ENCODE data around the gene CNTNAP2.

CNTNAP2 gene

DNA sequence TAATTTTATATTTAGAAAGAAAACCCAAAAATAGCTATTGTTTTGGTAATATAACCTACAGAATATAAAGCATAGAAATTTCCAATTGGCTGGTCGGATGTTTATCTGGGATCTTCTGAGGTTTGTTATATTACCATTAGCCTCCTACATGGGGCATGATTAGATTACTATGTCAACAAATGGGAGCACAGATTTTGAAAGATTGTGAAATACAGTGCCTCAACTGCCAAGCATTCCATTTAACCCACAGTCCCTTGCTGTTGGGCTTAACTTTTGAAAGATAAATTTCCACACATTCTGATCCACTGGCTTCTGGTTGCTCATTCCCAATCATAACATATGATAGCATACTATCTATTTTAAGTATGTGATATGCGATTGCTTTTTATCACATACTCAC is 2018.5 kb downstream of the CNTNAP2 start:
- no peak for DNase-seq

DNA sequence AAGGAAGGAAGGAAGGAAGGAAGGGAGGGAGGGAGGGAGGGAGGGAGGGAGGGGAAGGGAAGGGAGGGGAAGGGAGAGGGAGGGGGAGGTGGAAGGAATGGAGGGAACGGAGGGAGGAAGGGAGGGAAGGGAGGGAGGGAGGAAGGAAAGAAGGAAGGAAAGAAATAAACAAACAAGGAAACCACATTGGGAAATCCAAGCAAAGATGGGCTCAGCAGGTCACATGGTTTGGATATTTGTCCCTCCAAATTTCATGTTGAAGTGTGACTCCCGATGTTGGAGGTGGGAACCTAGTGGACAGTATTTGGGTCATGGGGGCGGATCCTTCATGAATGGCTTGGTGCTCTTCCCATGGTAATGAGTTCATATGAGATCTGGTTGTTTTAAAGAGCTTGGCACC is 2019.4 kb downstream of the CNTNAP2 start:
- no peak for DNase-seq

DNA sequence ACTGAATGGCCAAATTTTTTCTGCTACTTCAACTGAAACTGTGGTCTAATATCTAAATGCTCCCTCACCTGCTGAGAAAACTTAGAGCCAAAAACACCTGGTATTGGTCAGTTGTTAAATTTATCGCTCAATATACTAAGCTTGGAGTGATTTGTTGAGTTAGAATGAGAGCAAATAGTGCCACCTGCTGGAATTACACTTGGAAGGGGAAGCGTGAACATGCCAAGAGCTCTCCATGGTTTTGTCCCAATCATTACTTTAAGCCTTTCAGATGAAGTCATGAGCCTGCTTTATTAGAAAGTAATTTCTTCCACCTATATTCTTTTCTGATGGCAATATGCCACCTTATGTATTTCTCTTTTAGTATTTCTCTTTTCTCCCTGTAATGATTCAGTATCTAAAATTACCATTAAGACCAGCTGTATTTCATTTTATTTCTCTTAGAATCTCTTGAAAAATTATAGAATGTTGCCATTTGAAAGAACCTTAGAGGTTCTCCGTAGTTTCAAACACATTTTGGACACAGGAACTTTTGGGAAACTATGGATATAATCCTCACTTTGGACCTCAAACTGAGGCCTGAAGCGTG is 2026.2 kb downstream of the CNTNAP2 start:
- DNase-seq: no peak

DNA sequence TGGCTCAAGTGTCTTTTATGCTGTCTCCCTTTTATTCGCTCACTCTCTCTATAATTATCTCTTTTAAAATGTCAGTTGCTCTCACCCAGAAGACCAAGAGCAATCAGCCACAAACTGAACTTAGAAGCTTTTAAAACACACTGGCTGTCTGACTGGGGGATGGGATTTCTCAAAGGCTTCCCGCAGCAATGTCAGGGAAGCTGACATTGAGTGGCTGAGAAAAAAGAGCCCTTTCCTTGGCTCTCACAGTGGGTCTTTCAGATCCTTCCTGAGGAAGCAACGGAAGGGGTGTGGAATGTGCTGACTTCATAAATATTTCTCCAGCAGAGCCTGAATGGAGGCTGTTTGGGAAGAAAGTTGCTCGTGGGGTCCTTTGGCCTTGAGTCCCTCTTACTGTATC is 2028.2 kb downstream of the CNTNAP2 start:
- DNase-seq: peak; percentile 68

DNA sequence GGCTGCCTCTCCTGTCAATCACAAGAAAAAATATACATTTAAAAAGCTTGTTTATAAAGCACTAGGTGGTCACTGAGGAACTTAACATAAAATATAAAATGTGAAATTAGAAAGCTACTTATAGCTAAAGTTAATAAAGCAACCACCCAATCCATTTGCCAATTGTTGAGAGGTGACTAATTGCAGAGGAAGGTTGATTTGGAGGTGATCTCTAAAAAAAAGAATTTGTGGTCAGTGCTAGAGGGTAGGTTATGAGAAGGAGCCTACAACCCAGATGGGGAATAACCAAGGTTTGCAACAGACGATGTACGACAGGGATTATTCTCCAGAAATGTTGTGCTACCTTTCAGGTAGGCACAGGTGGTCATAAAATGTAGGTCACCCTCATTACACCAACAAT is 2029.7 kb downstream of the CNTNAP2 start:
- no peak for DNase-seq

DNA sequence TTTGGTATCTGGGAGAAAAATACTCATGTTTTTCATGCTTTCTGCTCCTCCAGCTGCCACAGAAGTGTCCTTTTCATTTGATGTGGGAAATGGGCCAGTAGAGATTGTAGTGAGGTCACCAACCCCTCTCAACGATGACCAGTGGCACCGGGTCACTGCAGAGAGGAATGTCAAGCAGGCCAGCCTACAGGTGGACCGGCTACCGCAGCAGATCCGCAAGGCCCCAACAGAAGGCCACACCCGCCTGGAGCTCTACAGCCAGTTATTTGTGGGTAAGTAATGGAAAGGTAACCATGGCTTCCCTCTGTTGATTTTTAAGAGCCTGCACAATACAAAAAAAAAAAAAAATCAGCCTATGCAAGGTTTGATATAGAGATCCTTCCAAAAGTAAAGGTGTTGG is 2030.8 kb downstream of the CNTNAP2 start:
- DNase-seq: no peak

DNA sequence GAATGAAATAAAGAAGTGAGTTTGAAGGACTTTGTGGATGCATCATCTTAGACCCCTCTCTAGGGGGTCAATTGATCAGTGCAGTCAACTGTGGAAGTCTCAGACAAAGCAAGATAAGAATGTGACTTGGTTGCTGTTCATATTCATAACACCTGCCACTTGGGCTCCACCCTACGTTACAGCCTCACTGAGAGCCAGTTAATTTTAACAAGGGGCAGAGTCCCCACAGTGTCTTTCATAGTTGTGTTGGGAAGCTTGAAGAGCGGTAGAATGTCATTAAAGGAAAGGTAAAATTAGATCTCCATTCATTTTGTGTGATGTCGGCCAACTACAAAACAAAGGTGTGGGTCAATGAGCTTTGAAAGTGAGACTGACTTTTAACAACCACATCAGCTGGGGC is 2031.9 kb downstream of the CNTNAP2 start:
- DNase-seq: no peak

DNA sequence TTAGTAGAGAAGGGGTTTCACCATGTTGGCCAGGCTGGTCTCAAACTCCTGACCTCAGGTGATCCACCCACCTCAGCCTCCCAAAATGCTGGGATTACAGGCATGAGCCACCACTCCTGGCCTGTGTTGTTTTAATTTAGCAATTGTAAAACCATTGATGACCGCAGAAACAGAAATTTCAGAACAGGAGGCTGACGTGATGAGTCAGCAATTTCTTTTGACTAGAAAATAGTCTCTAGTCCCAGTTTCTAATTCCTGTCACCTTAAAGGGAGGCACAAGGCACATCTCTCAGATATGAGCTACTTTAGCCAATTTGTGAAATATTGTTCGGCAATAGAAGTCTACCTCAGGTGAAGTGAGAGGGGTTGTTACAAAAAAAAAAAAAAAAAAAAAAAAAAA is 2033.1 kb downstream of the CNTNAP2 start:
- DNase-seq: no peak

DNA sequence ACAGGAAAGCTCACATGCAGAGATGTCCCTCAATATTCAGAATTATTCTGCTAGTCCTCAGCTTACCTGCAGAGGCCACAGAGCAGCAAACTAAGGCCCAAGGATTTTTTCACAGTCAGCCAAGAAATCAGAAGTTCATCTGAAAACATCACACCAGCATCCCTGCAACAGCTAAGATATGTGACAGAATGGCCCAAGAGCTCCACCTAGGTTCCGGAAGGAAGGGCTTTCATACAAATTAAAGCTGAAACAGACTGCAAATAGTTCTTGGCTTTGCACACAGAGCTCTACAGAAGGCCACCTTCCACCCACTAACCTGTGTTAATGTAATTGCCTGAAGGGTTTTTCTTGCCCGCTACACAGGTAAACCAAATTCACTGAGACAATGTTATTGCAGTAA is 2035.2 kb downstream of the CNTNAP2 start:
- DNase-seq: no peak

DNA sequence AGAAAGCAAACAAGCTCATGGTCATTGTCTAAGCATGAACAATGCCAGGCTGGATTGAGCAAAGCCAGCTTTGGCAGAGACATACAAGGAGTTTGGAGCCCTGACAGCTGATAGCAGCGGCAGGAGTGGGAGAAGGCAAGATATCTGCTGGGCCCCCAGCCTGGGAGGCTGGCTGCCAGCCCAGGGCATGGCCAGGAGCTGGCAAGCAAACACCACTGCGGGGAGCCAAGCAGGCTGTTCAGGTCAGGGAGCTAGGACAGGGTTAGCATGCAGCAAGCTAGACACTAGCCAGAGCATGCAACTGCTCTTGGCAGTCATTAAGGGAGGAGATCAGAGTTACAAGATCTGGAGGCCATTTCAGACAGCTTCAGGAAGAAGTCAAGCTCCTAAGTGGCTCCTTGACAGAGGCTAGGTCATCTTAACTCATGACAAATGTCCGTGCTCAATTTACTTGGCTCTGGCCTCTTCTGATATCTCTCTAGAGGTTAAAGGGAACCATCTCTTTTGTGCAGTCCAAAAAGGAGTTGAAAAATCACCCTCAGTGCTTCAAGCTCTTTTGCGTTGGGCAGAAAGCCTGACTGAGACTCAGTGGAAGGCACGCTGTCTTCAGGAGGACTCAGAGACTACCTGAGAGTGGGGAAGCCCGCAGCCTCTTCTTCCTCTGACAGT is 2037.1 kb downstream of the CNTNAP2 start:
- DNase-seq: peak; percentile 50

DNA sequence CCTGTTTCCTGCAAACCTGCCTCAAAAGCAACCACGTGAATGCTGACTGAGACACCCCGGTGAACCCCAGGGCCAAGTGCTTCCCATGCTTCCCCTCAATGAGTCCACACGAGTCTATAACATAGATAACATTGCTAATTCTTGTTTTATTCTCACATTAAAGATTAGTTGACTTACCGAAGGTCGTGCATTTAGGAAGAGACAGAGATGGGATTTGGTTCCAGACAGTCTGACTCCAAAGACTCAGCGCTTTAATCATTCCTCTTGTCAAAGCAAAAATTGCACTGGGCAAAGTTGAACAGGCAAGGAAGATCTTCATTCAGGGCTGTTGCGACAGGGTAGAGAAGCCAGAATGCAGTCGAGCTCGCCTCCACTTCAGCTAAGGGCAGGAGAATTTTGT is 2038.4 kb downstream of the CNTNAP2 start:
- DNase-seq: no peak

DNA sequence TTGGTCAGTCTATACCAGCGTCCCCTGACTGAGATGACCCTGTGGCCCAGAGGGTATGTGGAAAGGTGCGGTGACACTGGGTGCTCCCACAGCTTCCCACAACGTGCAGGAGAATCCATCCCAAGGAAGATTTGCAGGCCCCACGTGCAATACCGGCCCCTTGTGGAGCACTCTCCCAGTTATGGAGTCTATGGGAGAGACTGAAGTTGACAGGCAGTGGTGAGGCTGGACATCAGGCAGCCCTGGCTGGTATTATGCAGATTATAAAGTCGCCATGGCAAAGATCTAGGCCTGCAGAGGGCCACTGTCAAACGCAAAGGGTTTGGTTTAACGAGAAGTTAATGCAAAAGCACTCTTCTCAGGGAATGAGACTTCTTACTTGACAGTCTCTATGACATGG is 2039.2 kb downstream of the CNTNAP2 start:
- DNase-seq: peak; percentile 55

DNA sequence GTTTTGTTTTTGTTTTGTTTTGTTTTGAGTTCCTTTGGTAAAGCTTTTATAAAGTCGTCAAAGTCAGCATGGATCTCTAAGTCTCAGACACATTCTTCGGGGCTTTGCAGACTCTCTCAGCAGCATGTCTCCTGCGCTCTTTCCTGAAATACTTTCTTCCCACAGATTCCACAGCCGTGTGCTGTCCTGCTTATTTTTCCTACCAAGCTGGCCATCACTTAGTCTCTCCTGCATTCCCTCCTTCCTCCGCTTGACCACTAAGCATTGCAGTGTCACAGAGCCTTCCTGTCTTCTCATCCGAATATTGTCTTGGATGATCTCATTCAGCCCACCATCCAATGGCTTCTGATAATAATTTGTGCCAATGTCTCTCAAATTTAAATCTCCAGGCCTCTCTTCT is 2039.6 kb downstream of the CNTNAP2 start:
- peak; percentile 55 for DNase-seq

DNA sequence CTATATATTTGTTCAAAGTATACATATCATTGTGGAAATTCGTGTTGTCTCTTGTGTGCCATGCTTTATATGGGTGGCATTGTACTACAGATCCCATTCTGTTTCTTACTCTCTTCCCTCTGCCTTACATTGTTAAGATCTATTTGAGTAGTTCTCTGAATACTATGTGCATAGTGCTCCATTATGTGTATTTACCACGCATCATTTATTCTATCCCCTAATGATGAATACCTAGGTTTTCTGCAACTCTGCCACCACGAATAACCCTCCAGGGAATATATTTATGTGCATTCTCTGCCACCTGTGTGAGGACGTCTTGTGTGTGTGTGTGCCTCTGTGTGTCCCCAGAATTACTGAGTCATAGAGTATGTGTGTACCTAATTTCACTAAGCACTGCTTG is 2042.7 kb downstream of the CNTNAP2 start:
- DNase-seq: no peak

DNA sequence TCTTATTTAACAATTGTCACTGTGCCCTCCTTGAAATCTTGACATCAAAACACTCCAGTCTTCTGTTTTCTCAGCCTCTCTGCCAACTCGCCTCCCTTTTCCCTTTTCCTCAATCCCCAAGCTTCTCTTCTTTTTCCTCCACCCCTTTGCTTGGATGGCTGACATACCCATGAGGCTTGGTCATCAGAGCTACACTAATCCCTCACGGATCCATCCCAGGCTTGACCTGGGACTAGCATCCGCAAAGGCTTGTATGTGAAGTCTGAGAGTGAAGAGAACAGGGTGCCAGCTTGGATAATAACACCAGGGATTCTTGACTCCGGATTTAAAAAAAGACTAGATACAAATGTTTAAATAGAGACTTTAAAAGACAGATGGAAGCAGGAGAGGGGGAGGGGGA is 2045.2 kb downstream of the CNTNAP2 start:
- DNase-seq: peak; percentile 61

DNA sequence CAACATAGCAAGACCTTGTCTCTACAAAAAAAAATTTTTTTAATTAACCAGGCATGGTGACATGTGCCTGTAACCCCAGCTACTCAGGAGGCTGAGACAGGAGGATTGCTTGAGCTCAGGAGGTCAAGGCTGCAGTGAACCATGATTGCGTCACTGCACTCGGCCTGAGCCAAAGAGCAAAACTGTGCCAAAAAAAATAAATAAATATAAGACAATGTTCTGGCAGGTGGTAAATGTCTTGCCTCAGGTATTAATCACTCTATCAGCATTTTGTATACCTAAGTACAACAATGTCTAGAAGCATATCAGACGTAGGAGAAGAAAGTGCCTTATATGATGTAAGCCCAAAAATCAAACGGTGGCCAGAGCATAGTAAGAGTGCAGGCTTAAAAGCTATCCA is 2046.2 kb downstream of the CNTNAP2 start:
- DNase-seq: no peak

DNA sequence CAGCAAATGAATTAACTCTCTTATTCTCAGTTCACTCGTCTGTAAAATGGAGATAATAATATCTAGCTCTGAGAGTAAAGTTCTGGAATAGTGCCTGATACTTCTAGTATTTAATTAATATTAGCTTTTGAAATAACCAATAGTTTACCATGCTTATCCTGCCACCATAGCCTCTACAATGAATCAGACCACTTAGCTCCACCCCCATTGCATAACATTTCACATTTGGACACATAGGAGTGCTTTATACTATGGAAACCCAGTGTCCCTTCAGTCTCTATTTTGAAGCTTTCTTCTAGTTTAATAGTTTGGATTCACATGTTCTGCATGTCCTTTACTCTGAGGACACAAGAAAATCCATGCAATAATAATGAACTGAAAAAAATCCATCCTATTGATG is 2046.6 kb downstream of the CNTNAP2 start:
- no peak for DNase-seq

DNA sequence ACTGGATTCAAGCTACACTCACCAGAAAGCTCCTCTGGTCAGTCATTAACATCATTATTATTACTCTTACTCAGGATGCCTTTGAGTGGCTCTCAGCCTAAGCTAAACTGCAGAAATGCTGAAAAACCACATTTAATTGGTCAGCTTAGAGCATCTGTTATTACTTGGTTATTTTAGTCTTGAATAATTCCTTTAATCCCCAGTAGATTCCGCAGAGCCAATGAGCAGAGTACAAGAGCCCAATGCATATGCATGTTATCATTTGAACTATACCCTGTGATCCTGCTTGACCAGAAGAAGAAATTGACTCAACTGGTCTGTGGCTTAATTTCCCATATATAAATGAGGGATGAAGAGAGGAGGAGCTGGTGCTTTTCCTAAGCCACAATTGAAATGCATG is 2056.3 kb downstream of the CNTNAP2 start:
- DNase-seq: no peak

DNA sequence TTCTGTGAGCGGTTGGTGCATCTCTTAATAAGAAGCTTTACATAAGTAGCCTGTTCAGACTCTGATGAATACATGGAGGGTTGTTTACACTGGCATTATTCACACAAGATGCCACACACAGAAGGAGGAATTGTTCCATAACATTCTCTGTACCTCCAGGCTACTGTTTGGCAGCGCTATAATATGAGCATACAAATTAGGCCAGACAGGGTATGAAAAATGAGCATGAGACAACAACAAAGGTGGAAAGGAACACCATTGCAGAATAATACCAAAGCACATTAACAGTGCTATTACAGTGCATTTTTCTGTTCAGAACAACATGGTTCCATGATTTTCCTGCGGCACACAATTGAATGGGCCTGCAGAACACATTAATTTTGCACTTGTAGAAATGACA is 2056.8 kb downstream of the CNTNAP2 start:
- no peak for DNase-seq

DNA sequence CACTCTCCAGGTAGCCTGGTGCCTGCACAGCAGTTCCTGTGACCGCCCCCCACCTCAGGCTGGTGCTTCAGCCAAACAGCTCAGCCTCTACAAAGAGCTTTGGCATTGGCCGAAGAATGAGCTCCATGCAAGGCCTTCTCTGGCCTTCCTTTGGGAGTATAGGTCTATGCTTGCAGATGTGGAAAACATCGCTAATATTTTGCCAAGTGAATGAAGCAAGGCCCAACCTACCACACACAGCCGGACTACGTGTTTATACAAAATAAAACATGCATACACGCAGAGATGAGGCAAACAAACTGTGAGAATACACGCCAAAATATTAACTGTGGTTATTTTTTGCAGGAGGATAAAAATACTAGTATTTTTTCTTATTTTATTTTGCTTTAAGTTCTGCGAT is 2057.8 kb downstream of the CNTNAP2 start:
- no peak for DNase-seq

DNA sequence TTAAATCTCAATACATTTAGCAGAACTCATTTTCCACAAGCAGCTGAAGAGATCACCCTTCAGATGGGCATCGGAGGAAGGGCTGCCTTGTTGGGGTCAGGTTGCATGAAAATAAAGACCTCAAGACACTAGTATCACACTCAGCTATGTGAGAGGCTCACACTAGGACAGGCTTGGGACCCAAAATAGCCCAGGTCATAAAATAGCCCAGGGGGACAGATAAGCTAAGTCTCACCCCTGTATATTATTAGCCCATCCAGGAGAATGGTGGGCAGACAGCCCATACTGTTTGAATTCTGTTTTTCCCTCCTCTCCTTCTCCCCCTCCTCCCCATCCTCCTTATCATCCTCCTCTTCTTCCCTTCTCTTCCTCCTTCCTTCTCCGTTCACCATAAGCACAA is 2058.9 kb downstream of the CNTNAP2 start:
- DNase-seq: no peak

DNA sequence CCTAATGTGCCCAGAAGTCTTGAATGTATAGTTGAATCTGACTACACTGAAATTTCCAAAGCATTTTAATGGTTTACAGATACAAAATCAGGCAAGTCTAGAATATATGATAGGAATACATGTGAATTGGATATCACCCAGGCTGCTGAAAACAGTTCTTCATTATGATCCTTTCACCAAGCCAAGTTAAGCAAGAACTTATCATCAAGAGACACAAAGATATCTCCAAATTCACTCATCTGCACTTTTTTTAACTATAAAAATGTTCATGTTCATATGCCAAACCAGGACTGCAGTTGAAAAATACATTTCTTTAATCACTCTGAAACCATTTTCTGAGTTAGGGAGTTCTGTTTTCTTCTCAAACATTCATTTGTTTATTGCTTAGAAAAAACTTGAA is 2061.4 kb downstream of the CNTNAP2 start:
- DNase-seq: no peak

DNA sequence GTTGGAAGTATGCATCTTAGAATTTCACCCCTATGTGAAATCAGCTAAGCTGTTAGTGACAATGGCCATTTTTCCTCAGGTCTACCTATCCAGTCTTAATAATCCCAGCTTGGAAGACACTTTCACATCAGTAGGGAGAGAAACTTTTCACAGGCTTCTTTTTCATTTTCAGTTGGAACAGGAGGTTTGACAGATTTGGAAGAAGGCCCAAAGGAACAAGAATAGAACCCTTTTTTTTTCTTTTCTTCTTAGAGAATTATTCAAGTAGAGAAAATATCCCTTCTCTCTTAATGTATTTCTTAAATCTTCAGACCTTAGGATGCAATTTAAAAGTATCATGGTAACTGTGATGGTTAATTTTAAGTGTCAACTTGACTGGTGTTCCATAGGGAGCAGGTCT is 2063.5 kb downstream of the CNTNAP2 start:
- no peak for DNase-seq

DNA sequence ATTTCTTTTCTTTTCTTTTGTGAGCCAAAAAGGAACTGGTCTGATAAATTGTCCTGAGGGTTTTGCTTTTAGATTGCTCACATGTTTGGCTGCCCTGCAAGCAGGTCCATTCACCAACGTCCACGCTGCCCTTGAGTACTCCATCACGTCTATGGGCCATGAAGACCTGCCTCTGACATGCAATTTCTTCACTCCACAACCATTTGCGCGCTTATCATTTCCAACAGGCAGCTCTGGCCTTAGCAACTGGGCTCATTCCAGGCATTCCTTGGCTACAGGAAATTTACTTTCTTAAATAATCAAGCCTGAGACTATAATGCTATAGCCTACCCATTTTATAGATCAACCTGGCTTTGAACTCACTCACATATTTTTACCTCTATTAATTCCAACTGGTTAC is 2065.7 kb downstream of the CNTNAP2 start:
- DNase-seq: no peak

DNA sequence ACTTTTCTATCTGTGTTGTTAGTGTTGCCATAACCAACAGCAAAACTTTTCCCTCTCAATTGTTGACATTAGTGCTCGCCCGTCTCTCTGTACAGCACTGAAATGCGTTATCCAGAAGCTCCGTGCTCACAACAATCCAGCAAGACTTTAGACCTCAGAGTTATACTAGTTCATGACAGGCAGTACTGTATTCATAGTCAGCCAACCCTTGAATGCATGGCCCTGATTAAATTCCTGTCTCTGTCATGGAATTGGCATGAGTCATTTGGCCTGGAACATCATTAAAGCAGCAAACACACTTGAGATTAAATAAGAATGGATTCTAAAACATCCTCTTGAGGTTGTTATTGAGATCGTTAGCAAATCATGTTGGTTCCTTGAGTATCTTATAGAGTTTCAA is 2068.4 kb downstream of the CNTNAP2 start:
- DNase-seq: no peak

Measured in islet precursor cell (in vitro differentiated cells).